Activated CD4-positive, alpha-beta T cell treated with anti-CD3 and anti-CD28 coated beads, Interleukin-2, Interleukin-6, amounts not matched to agents 100 ng/mL and 50 ng/mL, durations not matched to agents 16 hours and 8 hours (primary cell): Measurements from ENCODE around the gene TIPIN.

Experiments used
- DNase-seq: peaks from one replicate; pipeline ENCODE4 v3.0.0-alpha.2; 2020

Gene TIPIN

GRCh38 chr15:66294932-66295235 is 61.6 kb downstream of the TIPIN start:
- peak; percentile 9 for DNase-seq

GRCh38 chr15:66294157-66294931 is 62.1 kb downstream of the TIPIN start:
- no peak for DNase-seq

GRCh38 chr15:66293419-66294156 is 62.9 kb downstream of the TIPIN start, which contains the start of gene DIS3L:
DIS3L (plus strand) TSS chr15:66293568; CDS start chr15:66293597, 29 bp downstream.
- DNase-seq, result peak; percentile 76

GRCh38 chr15:66292571-66293418 is 63.7 kb downstream of the TIPIN start:
- DNase-seq, result no peak

GRCh38 chr15:66291816-66292570 is 64.5 kb downstream of the TIPIN start:
- DNase-seq, result no peak

GRCh38 chr15:66290518-66290917 is 66.0 kb downstream of the TIPIN start:
- peak; percentile 41 for DNase-seq

- DNase-seq, result no peak
Measured at GRCh38 chr15:66290007-66290406, 66.5 kb downstream of the TIPIN start.

- no peak for DNase-seq
Measured at GRCh38 chr15:66288551-66289185, 67.8 kb downstream of the TIPIN start.

- DNase-seq, result no peak
Measured at GRCh38 chr15:66288093-66288492, 68.4 kb downstream of the TIPIN start.

GRCh38 chr15:66287461-66288057 is 68.9 kb downstream of the TIPIN start:
- DNase-seq, result no peak
